ENCODE data around the gene MYL6.

MYL6 gene

GRCh38 chr12:56189099-56189917, 31.1 kb downstream of the MYL6 start, which contains the start of gene SMARCC2 (continued):
- TF ChIP-seq ZBTB1 (tag by site-specific recombination; IDR thresholded peaks at IDR 0.05) (no peak), ZNF792 (tag by site-specific recombination; IDR thresholded peaks at IDR 0.05) (no peak), ZNF391 (tag by site-specific recombination; IDR thresholded peaks at IDR 0.05; ENCODE audit: borderline replicate concordance, low read depth) (no peak), ZNF76 (tag by site-specific recombination; IDR thresholded peaks at IDR 0.05; ENCODE audit: borderline replicate concordance, low read depth) (no peak), ZNF114 (tag by site-specific recombination; IDR thresholded peaks at IDR 0.05) (no peak), ZNF549 (tag by site-specific recombination; IDR thresholded peaks at IDR 0.05) (no peak), ZNF626 (tag by site-specific recombination; IDR thresholded peaks at IDR 0.05) (no peak), ZNF449 (tag by site-specific recombination; IDR thresholded peaks at IDR 0.05) (no peak), SP7 (tag by site-specific recombination; IDR thresholded peaks at IDR 0.05) (no peak)

DNA sequence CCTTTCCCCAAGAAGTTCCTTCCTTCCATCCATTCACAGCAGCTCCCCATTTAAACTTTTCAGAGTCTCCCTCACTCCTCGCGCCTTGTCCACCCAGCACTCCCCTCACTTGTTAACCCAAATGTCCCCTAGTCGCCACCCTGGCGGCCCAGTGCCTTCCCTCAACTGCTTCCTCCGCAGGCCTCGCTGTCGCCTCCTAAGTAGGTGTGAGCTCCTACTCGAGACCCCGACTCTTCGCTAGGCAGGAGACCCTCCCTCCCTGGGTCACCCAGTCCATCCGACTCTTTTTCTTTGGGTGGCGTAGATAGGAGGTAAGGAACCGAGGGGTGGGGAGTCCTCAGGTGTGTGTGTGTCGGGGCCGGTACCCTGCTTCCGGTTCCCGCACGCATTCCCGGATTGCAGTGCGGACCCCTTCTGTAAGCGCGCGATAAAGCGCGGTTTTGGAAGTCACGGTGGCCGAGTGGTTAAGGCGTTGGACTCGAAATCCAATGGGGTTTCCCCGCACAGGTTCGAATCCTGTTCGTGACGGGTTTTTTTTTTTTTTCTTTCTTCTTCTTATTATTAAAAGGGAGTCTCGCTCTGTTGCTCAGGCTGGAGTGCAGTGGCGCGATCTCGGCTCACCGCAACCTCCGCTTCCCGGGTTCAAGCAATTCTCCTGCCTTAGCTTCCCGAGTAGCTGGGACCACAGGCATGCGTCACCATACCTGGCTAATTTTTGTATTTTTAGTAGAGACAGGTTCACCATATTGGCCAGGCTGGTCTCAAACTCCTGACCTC, 31.9 kb downstream of the MYL6 start:
- ChIA-PET POLR2A (interaction anchor here (0.6 to 5.3 kb wide), 28 partner anchors 9 to 249 kb away, joined by 3 to 59 read pairs (median 4); partner anchors contain the start of genes ANKRD52, CS, ESYT1 and MYL6), CTCF (interaction anchor here (0.5 to 6.1 kb wide), 45 partner anchors 9 to 473 kb away, joined by 3 to 86 read pairs (median 5); partner anchors contain the start of genes ANKRD52, COQ10A, ESYT1 and GLS2)
- H3K4me1 ChIP-seq (ENCODE audit: control insufficient read depth, insufficient read depth, low read length): no peaks in the 10 kb centered on the region; the same call in 1 of the 2 replicates
- peak overlapping the region; percentile 86 for H3K27ac ChIP-seq (ENCODE audit: extremely low read depth, low read depth, low read length)
- H3K4me3 ChIP-seq (ENCODE audit: low read depth, low read length): peak overlapping the region; percentile 81
- peaks cover 12 to 22% of the 10 kb centered on the region in 2 experiments for H3K36me3 ChIP-seq (ENCODE audit: control insufficient read depth in 2 of 2, insufficient read depth in 1 of 2, low read length in 2 of 2)
- H3K9me3 ChIP-seq (ENCODE audit: control insufficient read depth, insufficient read depth, low read depth, low read length): no peaks in the 10 kb centered on the region
- TF ChIP-seq, protein P1, sequence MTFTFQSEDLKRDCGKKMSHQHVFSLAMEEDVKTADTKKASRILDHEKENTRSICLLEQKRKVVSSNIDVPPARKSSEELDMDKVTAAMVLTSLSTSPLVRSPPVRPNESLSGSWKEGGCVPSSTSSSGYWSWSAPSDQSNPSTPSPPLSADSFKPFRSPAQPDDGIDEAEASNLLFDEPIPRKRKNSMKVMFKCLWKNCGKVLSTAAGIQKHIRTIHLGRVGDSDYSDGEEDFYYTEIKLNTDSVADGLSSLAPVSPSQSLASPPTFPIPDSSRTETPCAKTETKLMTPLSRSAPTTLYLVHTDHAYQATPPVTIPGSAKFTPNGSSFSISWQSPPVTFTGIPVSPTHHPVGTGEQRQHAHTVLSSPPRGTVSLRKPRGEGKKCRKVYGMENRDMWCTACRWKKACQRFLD (tag by site-specific recombination; IDR thresholded peaks at IDR 0.05): no peak
- TF ChIP-seq ZBTB44 (tag by site-specific recombination; IDR thresholded peaks at IDR 0.05) (peak; percentile 65; the same call in 1 of the 2 replicates), BCL11B (tag by site-specific recombination; IDR thresholded peaks at IDR 0.05; ENCODE audit: low read depth) (no peak; the same call in 1 of the 2 replicates), KLF16 (tag by site-specific recombination; IDR thresholded peaks at IDR 0.05) (peak; percentile 52; the same call in 1 of the 2 replicates), ZNF423 (tag by site-specific recombination; IDR thresholded peaks at IDR 0.05) (no peak), ZSCAN5A (tag by site-specific recombination; IDR thresholded peaks at IDR 0.05) (no peak), ZFP69B (tag by site-specific recombination; IDR thresholded peaks at IDR 0.05) (peak; percentile 89), ZNF561 (tag by site-specific recombination; IDR thresholded peaks at IDR 0.05; ENCODE audit: borderline replicate concordance) (peak; percentile 86; the same call in 1 of the 2 replicates), ZNF610 (tag by site-specific recombination; IDR thresholded peaks at IDR 0.05; ENCODE audit: borderline replicate concordance) (peak; percentile 87), ZNF174 (tag by site-specific recombination; IDR thresholded peaks at IDR 0.05) (no peak), ZNF513 (tag by site-specific recombination; IDR thresholded peaks at IDR 0.05) (no peak), ZNF792 (tag by site-specific recombination; IDR thresholded peaks at IDR 0.05) (peak; percentile 82; the same call in 1 of the 2 replicates), ZNF600 (tag by site-specific recombination; IDR thresholded peaks at IDR 0.05) (peak; percentile 75), ZNF626 (tag by site-specific recombination; IDR thresholded peaks at IDR 0.05) (no peak), ZNF121 (tag by site-specific recombination; IDR thresholded peaks at IDR 0.05) (peak; percentile 99)
- TF ChIP-seq, protein P2, sequence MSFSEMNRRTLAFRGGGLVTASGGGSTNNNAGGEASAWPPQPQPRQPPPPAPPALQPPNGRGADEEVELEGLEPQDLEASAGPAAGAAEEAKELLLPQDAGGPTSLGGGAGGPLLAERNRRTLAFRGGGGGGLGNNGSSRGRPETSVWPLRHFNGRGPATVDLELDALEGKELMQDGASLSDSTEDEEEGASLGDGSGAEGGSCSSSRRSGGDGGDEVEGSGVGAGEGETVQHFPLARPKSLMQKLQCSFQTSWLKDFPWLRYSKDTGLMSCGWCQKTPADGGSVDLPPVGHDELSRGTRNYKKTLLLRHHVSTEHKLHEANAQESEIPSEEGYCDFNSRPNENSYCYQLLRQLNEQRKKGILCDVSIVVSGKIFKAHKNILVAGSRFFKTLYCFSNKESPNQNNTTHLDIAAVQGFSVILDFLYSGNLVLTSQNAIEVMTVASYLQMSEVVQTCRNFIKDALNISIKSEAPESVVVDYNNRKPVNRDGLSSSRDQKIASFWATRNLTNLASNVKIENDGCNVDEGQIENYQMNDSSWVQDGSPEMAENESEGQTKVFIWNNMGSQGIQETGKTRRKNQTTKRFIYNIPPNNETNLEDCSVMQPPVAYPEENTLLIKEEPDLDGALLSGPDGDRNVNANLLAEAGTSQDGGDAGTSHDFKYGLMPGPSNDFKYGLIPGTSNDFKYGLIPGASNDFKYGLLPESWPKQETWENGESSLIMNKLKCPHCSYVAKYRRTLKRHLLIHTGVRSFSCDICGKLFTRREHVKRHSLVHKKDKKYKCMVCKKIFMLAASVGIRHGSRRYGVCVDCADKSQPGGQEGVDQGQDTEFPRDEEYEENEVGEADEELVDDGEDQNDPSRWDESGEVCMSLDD (tag by site-specific recombination; IDR thresholded peaks at IDR 0.05): peak; percentile 77
